ENCODE measurements around the gene CAPN2.

Gene CAPN2

DNA sequence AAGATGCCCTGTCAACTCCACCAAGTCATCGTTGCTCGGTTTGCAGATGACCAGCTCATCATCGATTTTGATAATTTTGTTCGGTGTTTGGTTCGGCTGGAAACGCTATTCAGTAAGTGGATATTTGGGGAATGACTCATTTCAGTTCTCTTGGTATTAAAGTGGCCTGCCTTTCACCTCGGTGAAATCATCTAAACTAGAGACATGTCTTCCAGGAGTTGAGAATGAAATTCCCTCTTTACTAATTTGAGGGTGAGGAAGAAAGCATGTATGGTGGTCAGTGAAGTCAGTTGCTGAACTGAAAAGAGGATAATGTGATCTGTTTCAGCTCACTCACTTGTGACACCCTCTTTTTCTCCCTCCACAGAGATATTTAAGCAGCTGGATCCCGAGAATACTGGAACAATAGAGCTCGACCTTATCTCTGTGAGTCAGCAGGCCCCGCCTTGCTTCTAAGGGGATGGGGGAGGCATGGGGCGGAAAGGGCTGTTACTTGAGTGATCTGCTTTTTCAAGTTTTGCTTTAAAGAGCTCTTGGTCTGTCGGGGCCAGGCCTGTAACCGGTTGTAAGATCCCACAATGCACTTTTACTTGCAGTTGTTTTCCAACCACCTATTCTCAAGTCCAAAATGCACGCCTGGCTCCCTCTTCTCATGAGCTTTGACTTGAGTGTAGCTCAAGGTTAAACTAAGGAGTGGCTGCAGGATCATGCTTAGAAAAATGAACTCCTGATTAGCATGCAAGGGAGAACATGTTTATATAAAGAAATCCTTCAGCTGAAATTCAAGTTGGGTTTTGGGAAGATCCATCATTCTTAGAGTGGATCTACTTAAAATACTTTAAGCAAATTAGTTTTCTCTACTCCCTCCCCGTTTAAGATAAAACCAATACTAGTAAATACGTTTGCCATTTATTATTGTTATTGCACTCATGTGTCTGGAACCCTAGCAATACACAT is 59.8 kb downstream of the CAPN2 start:
- Histone ChIP-seq H3K9me3 (ENCODE audit: control insufficient read depth in 1 of 2, low read length in 2 of 2) (no peaks in the 10 kb centered on the region), H3K27ac (ENCODE audit: low read length) (peak overlapping the region; percentile 79), H3K27me3 (ENCODE audit: low read depth, low read length) (no peaks in the 10 kb centered on the region), H3K36me3 (ENCODE audit: control insufficient read depth in 1 of 2, insufficient read depth in 2 of 2, low read length in 2 of 2) (peaks cover 53 to 62% of the 10 kb centered on the region in 2 donors), H3K4me1 (ENCODE audit: control insufficient read depth in 1 of 2, insufficient read depth in 2 of 2, low read length in 2 of 2) (peaks cover 9 to 21% of the 10 kb centered on the region in 2 donors), H3K4me3 (ENCODE audit: low read depth in 1 of 2, low read length in 2 of 2) (no peak overlapping the region)

DNA sequence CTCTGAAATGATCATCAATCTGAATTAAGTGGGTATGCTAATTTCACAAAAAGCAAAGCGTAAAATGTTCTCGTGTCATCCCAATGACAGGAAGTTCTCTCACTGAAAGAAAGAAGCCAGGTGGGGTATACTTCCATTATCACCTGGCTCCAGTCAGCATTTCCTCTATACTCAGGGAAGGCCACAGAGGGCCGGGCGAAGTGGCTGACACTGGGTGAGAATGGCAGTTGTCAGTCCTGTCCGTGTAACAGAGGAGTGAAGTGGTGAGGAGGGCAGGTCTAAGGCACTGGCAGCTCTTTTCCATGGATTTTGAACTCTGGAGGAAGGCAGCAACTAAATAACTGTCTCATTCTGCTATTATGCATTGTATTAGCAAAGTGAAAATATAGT is 60.4 kb downstream of the CAPN2 start:
- peaks cover 9 to 21% of the 10 kb centered on the region in 2 donors for H3K4me1 ChIP-seq (ENCODE audit: control insufficient read depth in 1 of 2, insufficient read depth in 2 of 2, low read length in 2 of 2)
- no peak overlapping the region for H3K4me3 ChIP-seq (ENCODE audit: low read depth in 1 of 2, low read length in 2 of 2)
- no peaks in the 10 kb centered on the region for H3K9me3 ChIP-seq (ENCODE audit: control insufficient read depth in 1 of 2, low read length in 2 of 2)
- peaks cover 59 to 67% of the 10 kb centered on the region in 2 donors for H3K36me3 ChIP-seq (ENCODE audit: control insufficient read depth in 1 of 2, insufficient read depth in 2 of 2, low read length in 2 of 2)
- no peaks in the 10 kb centered on the region for H3K27me3 ChIP-seq (ENCODE audit: low read depth, low read length)
- H3K27ac ChIP-seq (ENCODE audit: low read length): peak overlapping the region; percentile 79

- Histone ChIP-seq H3K4me3 (ENCODE audit: low read depth in 1 of 2, low read length in 2 of 2) (no peak overlapping the region), H3K36me3 (ENCODE audit: control insufficient read depth in 1 of 2, insufficient read depth in 2 of 2, low read length in 2 of 2) (peaks cover 64 to 71% of the 10 kb centered on the region in 2 donors), H3K27me3 (ENCODE audit: low read depth, low read length) (no peaks in the 10 kb centered on the region), H3K4me1 (ENCODE audit: control insufficient read depth in 1 of 2, insufficient read depth in 2 of 2, low read length in 2 of 2) (peaks cover 9 to 21% of the 10 kb centered on the region in 2 donors), H3K27ac (ENCODE audit: low read length) (no peak overlapping the region), H3K9me3 (ENCODE audit: control insufficient read depth in 1 of 2, low read length in 2 of 2) (no peaks in the 10 kb centered on the region)
These were observed 61.9 kb downstream of the CAPN2 start for GRCh38 chr1:223774134-223774814.

DNA sequence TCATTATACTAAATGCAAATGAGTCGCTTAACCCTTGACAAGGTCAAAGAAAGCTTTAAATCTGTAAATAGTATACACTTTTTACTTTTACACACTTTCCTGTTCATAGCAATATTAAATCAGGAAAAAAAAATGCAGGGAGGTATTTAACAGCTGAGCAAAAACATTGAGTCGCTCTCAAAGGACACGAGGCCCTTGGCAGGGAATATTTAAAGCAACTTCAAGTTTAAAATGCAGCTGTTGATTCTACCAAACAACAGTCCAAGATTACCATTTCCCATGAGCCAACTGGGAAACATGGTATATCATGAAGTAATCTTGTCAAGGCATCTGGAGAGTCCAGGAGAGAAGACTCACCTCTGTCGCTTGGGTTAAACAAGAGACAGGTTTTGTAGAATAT is 62.7 kb downstream of the CAPN2 start:
- Histone ChIP-seq H3K4me1 (ENCODE audit: control insufficient read depth in 1 of 2, insufficient read depth in 2 of 2, low read length in 2 of 2) (peaks cover 9 to 21% of the 10 kb centered on the region in 2 donors), H3K27me3 (ENCODE audit: low read depth, low read length) (no peaks in the 10 kb centered on the region), H3K27ac (ENCODE audit: low read length) (no peak overlapping the region), H3K9me3 (ENCODE audit: control insufficient read depth in 1 of 2, low read length in 2 of 2) (no peaks in the 10 kb centered on the region), H3K4me3 (ENCODE audit: low read depth in 1 of 2, low read length in 2 of 2) (no peak overlapping the region), H3K36me3 (ENCODE audit: control insufficient read depth in 1 of 2, insufficient read depth in 2 of 2, low read length in 2 of 2) (peaks cover 63 to 71% of the 10 kb centered on the region in 2 donors)

GRCh38 chr1:223775711-223776074 is 63.4 kb downstream of the CAPN2 start:
- Histone ChIP-seq H3K36me3 (ENCODE audit: control insufficient read depth in 1 of 2, insufficient read depth in 2 of 2, low read length in 2 of 2) (peaks cover 63 to 71% of the 10 kb centered on the region in 2 donors), H3K27me3 (ENCODE audit: low read depth, low read length) (no peaks in the 10 kb centered on the region), H3K9me3 (ENCODE audit: control insufficient read depth in 1 of 2, low read length in 2 of 2) (no peaks in the 10 kb centered on the region), H3K4me3 (ENCODE audit: low read depth in 1 of 2, low read length in 2 of 2) (no peak overlapping the region), H3K4me1 (ENCODE audit: control insufficient read depth in 1 of 2, insufficient read depth in 2 of 2, low read length in 2 of 2) (peaks cover 8 to 19% of the 10 kb centered on the region in 2 donors), H3K27ac (ENCODE audit: low read length) (no peak overlapping the region)

GRCh38 chr1:223776075-223776814 is 63.9 kb downstream of the CAPN2 start:
- H3K4me3 ChIP-seq (ENCODE audit: low read depth in 1 of 2, low read length in 2 of 2): no peak overlapping the region
- no peak overlapping the region for H3K27ac ChIP-seq (ENCODE audit: low read length)
- H3K4me1 ChIP-seq (ENCODE audit: control insufficient read depth in 1 of 2, insufficient read depth in 2 of 2, low read length in 2 of 2): peaks cover 2 to 13% of the 10 kb centered on the region in 2 donors
- peaks cover 59 to 69% of the 10 kb centered on the region in 2 donors for H3K36me3 ChIP-seq (ENCODE audit: control insufficient read depth in 1 of 2, insufficient read depth in 2 of 2, low read length in 2 of 2)
- no peaks in the 10 kb centered on the region for H3K9me3 ChIP-seq (ENCODE audit: control insufficient read depth in 1 of 2, low read length in 2 of 2)
- no peaks in the 10 kb centered on the region for H3K27me3 ChIP-seq (ENCODE audit: low read depth, low read length)

DNA sequence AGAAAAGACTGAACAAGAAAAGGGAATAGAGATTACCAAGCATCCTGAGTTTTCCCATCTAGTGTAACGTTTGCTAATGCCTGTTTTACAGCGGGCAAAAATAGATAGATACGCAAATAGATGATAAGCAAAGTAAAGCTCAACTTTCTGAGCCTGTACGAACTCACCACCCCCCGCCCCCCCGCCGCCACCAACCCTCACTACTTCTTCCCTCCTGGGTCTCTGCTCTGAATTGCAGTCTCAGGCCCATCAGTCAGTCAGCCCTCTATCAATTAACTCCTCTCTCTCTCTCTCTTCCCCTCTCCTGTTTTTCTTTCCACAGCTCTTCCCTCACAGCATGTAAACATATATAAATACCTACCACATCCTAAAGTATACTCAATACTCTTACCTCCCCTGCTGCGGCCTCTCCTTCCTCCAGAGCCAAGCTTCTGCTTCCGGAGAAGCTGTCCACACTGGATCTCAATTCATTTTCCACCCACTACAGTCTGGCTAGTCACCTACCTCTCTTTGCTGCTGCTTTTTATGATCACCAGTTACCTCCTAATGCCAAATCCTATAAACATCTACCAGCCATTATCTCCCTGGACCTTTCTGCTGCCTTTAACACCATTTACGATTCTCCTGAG is 64.6 kb downstream of the CAPN2 start:
- Histone ChIP-seq H3K9me3 (ENCODE audit: control insufficient read depth in 1 of 2, low read length in 2 of 2) (no peaks in the 10 kb centered on the region), H3K27me3 (ENCODE audit: low read depth, low read length) (no peaks in the 10 kb centered on the region), H3K4me1 (ENCODE audit: control insufficient read depth in 1 of 2, insufficient read depth in 2 of 2, low read length in 2 of 2) (peaks cover 0 to 6% of the 10 kb centered on the region in 2 donors), H3K27ac (ENCODE audit: low read length) (no peak overlapping the region), H3K4me3 (ENCODE audit: low read depth in 1 of 2, low read length in 2 of 2) (no peak overlapping the region), H3K36me3 (ENCODE audit: control insufficient read depth in 1 of 2, insufficient read depth in 2 of 2, low read length in 2 of 2) (peaks cover 58 to 66% of the 10 kb centered on the region in 2 donors)

DNA sequence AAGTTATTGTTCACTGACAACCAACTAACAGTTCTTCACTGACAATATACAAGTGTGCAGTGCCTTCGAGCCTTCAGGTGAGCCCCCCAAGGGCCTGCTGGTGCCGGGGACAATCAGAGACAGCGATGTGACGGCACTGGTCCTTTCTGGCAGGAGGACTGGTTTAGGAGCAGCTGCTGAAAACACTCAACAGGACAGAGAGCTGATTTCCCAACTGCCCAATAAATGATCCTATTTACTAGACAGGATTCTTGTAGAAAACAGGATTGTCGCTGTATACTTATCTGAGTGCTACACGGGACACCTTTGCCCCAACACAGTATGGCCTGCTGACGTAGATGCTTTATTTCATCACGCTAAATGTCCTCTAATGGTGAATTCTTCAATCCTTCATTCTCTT is 68.0 kb downstream of the CAPN2 start:
- Histone ChIP-seq H3K9me3 (ENCODE audit: control insufficient read depth in 1 of 2, low read length in 2 of 2) (no peaks in the 10 kb centered on the region), H3K36me3 (ENCODE audit: control insufficient read depth in 1 of 2, insufficient read depth in 2 of 2, low read length in 2 of 2) (peaks cover 57 to 63% of the 10 kb centered on the region in 2 donors), H3K4me1 (ENCODE audit: control insufficient read depth in 1 of 2, insufficient read depth in 2 of 2, low read length in 2 of 2) (no peaks in the 10 kb centered on the region), H3K4me3 (ENCODE audit: low read depth in 1 of 2, low read length in 2 of 2) (no peak overlapping the region), H3K27me3 (ENCODE audit: low read depth, low read length) (no peaks in the 10 kb centered on the region), H3K27ac (ENCODE audit: low read length) (no peak overlapping the region)

GRCh38 chr1:223780949-223781348 is 68.6 kb downstream of the CAPN2 start:
- Histone ChIP-seq H3K9me3 (ENCODE audit: control insufficient read depth in 1 of 2, low read length in 2 of 2) (no peaks in the 10 kb centered on the region), H3K27me3 (ENCODE audit: low read depth, low read length) (no peaks in the 10 kb centered on the region), H3K4me1 (ENCODE audit: control insufficient read depth in 1 of 2, insufficient read depth in 2 of 2, low read length in 2 of 2) (peaks cover 0 to 6% of the 10 kb centered on the region in 2 donors), H3K36me3 (ENCODE audit: control insufficient read depth in 1 of 2, insufficient read depth in 2 of 2, low read length in 2 of 2) (peaks cover 51 to 57% of the 10 kb centered on the region in 2 donors), H3K4me3 (ENCODE audit: low read depth in 1 of 2, low read length in 2 of 2) (no peak overlapping the region), H3K27ac (ENCODE audit: low read length) (no peak overlapping the region)

DNA sequence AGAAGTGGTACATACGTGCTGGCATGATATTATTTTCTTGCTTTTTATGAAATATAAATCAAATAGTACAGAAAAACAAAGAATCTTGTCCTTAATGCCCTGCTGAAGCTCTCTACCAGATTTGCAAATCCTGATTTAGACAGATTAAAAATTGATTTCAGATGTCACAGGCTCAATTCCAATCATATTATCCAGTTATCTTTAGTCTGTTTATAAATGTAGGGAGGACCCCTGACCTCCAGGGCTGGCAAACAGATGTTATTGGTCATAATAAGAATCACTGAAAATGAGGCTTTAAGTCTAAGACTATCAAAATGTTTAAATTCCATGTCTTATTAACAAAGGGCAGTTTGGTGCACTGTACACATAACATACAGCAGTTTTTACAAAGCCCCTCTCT is 71.3 kb downstream of the CAPN2 start:
- no peak overlapping the region for H3K4me3 ChIP-seq (ENCODE audit: low read depth in 1 of 2, low read length in 2 of 2)
- H3K4me1 ChIP-seq (ENCODE audit: control insufficient read depth in 1 of 2, insufficient read depth in 2 of 2, low read length in 2 of 2): peaks cover 0 to 9% of the 10 kb centered on the region in 2 donors
- H3K9me3 ChIP-seq (ENCODE audit: control insufficient read depth in 1 of 2, low read length in 2 of 2): no peaks in the 10 kb centered on the region
- H3K36me3 ChIP-seq (ENCODE audit: control insufficient read depth in 1 of 2, insufficient read depth in 2 of 2, low read length in 2 of 2): peaks cover 29 to 39% of the 10 kb centered on the region in 2 donors
- no peaks in the 10 kb centered on the region for H3K27me3 ChIP-seq (ENCODE audit: low read depth, low read length)
- H3K27ac ChIP-seq (ENCODE audit: low read length): no peak overlapping the region

All from muscle layer of duodenum (tissue), 2 donors.